Measurements from ENCODE around the gene COL18A1.

The COL18A1 gene

GRCh38 chr21:45456584-45457160 lies 51.7 kb downstream of the COL18A1 start:
- Histone ChIP-seq H3K9ac (ENCODE audit: low read depth, low read length, poor library complexity, severe bottlenecking) (no peak overlapping the region), H3K4me3 (ENCODE audit: low read length, poor library complexity, severe bottlenecking) (no peak overlapping the region), H3K4me1 (ENCODE audit: insufficient read depth, low read length, poor library complexity, severe bottlenecking) (peaks cover 10% of the 10 kb centered on the region), H3K9me2 (replicated peaks; ENCODE audit: low read depth, low read length) (no peaks in the 10 kb centered on the region), H3K79me2 (ENCODE audit: insufficient read depth, low read length) (no peaks in the 10 kb centered on the region), H2AFZ (ENCODE audit: low read length) (no peak overlapping the region), H3K9me3 (ENCODE audit: insufficient read depth, low read depth, low read length) (no peaks in the 10 kb centered on the region), H3F3A (ENCODE audit: low read depth) (peaks cover 7% of the 10 kb centered on the region; the same call in 1 of the 2 replicates), H3K4me2 (ENCODE audit: low read depth, low read length, poor library complexity, severe bottlenecking) (no peak overlapping the region), H3K27me3 (ENCODE audit: insufficient read depth, low read length, poor library complexity, severe bottlenecking) (no peaks in the 10 kb centered on the region), H4K20me1 (ENCODE audit: insufficient read depth, low read length, poor library complexity, severe bottlenecking) (no peaks in the 10 kb centered on the region), H3K36me3 (ENCODE audit: insufficient read depth, low read length) (no peaks in the 10 kb centered on the region)
- TF ChIP-seq CTCF (conservative IDR thresholded peaks at IDR 0.05; ENCODE audit: low read length) (no peak), EZH2phosphoT487 (IDR thresholded peaks at IDR 0.05; ENCODE audit: borderline replicate concordance) (no peak)

GRCh38 chr21:45457161-45457831 lies 52.3 kb downstream of the COL18A1 start:
- TF ChIP-seq EZH2phosphoT487 (IDR thresholded peaks at IDR 0.05; ENCODE audit: borderline replicate concordance): no peak
- no peak for TF ChIP-seq CTCF (conservative IDR thresholded peaks at IDR 0.05; ENCODE audit: low read length)
- Histone ChIP-seq H3K4me3 (ENCODE audit: low read length, poor library complexity, severe bottlenecking) (no peak overlapping the region), H3K79me2 (ENCODE audit: insufficient read depth, low read length) (no peaks in the 10 kb centered on the region), H3K9ac (ENCODE audit: low read depth, low read length, poor library complexity, severe bottlenecking) (no peak overlapping the region), H2AFZ (ENCODE audit: low read length) (no peak overlapping the region), H3K4me1 (ENCODE audit: insufficient read depth, low read length, poor library complexity, severe bottlenecking) (peaks cover 10% of the 10 kb centered on the region), H3K9me2 (replicated peaks; ENCODE audit: low read depth, low read length) (no peaks in the 10 kb centered on the region), H4K20me1 (ENCODE audit: insufficient read depth, low read length, poor library complexity, severe bottlenecking) (no peaks in the 10 kb centered on the region), H3K27me3 (ENCODE audit: insufficient read depth, low read length, poor library complexity, severe bottlenecking) (no peaks in the 10 kb centered on the region), H3K4me2 (ENCODE audit: low read depth, low read length, poor library complexity, severe bottlenecking) (no peak overlapping the region), H3K36me3 (ENCODE audit: insufficient read depth, low read length) (no peaks in the 10 kb centered on the region), H3K9me3 (ENCODE audit: insufficient read depth, low read depth, low read length) (no peaks in the 10 kb centered on the region), H3F3A (ENCODE audit: low read depth) (peaks cover 7% of the 10 kb centered on the region; the same call in 1 of the 2 replicates)

GRCh38 chr21:45457832-45458172 lies 52.8 kb downstream of the COL18A1 start:
- H3K9me2 ChIP-seq (replicated peaks; ENCODE audit: low read depth, low read length): no peaks in the 10 kb centered on the region
- no peaks in the 10 kb centered on the region for H4K20me1 ChIP-seq (ENCODE audit: insufficient read depth, low read length, poor library complexity, severe bottlenecking)
- H3K9ac ChIP-seq (ENCODE audit: low read depth, low read length, poor library complexity, severe bottlenecking): no peak overlapping the region
- no peaks in the 10 kb centered on the region for H3K36me3 ChIP-seq (ENCODE audit: insufficient read depth, low read length)
- peaks cover 10% of the 10 kb centered on the region for H3K4me1 ChIP-seq (ENCODE audit: insufficient read depth, low read length, poor library complexity, severe bottlenecking)
- H2AFZ ChIP-seq (ENCODE audit: low read length): no peak overlapping the region
- H3K9me3 ChIP-seq (ENCODE audit: insufficient read depth, low read depth, low read length): no peaks in the 10 kb centered on the region
- no peaks in the 10 kb centered on the region for H3K27me3 ChIP-seq (ENCODE audit: insufficient read depth, low read length, poor library complexity, severe bottlenecking)
- no peak overlapping the region for H3K4me3 ChIP-seq (ENCODE audit: low read length, poor library complexity, severe bottlenecking)
- peaks cover 3% of the 10 kb centered on the region; the same call in 1 of the 2 replicates for H3F3A ChIP-seq (ENCODE audit: low read depth)
- TF ChIP-seq EZH2phosphoT487 (IDR thresholded peaks at IDR 0.05; ENCODE audit: borderline replicate concordance) (no peak), CTCF (conservative IDR thresholded peaks at IDR 0.05; ENCODE audit: low read length) (no peak)
- H3K4me2 ChIP-seq (ENCODE audit: low read depth, low read length, poor library complexity, severe bottlenecking): no peak overlapping the region
- no peaks in the 10 kb centered on the region for H3K79me2 ChIP-seq (ENCODE audit: insufficient read depth, low read length)

Data from Loucy (cell line).